LNCAP (cell line): ENCODE measurements around the gene ETS1.

ENCODE experiments used
- TF ChIP-seq, protein P1 (sequence below): fragments of 450-650 bp; IDR thresholded peaks from 2 replicates; pipeline ENCODE4 v1.5.1; 2017; ENCODE audit warnings: mild to moderate bottlenecking

Gene ETS1

GRCh38 chr11:128467041-128467440, 120.3 kb downstream of the ETS1 start:
- TF ChIP-seq, protein P1, sequence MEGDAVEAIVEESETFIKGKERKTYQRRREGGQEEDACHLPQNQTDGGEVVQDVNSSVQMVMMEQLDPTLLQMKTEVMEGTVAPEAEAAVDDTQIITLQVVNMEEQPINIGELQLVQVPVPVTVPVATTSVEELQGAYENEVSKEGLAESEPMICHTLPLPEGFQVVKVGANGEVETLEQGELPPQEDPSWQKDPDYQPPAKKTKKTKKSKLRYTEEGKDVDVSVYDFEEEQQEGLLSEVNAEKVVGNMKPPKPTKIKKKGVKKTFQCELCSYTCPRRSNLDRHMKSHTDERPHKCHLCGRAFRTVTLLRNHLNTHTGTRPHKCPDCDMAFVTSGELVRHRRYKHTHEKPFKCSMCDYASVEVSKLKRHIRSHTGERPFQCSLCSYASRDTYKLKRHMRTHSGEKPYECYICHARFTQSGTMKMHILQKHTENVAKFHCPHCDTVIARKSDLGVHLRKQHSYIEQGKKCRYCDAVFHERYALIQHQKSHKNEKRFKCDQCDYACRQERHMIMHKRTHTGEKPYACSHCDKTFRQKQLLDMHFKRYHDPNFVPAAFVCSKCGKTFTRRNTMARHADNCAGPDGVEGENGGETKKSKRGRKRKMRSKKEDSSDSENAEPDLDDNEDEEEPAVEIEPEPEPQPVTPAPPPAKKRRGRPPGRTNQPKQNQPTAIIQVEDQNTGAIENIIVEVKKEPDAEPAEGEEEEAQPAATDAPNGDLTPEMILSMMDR: no peak

DNA sequence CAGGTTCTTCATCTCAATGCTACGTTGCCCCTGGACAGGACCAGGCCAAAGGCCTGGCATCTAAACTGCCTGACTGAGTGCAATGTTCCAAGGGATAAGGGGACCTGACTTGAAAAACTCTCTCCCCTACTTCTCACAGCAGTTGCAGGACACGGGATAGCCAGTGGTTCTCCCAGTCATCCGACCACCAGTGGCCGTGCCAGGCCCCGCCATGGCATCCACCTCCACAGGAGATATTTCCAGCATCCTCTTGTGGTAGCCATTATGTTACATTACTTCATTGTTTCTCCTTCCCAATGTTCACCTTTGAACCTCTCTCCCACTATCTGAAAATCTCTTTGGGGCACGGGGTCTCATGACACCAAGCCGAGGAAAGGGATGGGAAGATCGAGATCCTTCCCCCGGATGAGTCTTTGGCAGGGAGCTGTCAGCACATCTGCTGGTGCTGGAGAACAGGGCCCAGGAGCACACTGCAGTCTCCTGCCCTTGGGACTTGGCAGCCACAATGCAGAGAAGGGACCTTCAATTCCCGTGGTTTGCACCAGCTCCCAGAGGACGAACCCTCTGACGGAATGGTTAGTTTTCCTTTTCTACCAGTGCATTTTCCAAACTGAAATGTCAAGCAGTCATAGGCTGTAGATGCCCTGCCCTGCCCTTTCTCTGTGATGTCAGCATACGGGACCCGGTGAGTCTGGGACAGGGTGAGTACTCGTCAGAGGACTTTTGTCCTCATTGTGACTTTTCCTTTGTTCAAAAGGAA, 121.2 kb downstream of the ETS1 start:
- TF ChIP-seq, protein P1: no peak

GRCh38 chr11:128465531-128465930, 121.8 kb downstream of the ETS1 start:
- TF ChIP-seq, protein P1: no peak

DNA sequence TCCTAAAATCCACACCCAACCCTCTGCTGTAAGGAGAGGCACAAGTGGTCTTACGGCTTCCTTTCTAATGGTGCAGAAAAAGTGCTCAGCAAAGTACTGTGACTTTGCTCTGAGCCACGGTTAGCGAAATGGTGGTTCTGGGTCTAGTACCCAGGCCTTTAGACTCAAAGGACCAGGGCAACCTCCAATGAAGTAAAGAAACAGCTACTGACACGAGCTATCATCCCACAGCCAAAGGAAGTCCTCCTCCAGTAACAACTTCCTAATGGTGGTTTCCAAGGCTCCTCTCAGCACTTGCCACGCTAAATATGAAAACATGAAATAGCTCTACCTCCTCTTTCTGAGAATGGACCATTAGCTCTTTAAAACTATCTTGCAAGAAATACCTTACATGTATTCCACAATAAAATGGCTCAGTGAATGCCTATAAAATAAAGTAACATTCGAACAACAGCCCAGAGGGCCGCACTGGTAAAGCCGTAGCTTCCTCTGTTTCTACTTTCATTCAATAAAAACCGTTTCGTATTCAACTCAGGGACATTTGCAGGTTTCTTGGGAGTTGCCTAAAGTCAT, 122.4 kb downstream of the ETS1 start:
- TF ChIP-seq, protein P1: no peak

DNA sequence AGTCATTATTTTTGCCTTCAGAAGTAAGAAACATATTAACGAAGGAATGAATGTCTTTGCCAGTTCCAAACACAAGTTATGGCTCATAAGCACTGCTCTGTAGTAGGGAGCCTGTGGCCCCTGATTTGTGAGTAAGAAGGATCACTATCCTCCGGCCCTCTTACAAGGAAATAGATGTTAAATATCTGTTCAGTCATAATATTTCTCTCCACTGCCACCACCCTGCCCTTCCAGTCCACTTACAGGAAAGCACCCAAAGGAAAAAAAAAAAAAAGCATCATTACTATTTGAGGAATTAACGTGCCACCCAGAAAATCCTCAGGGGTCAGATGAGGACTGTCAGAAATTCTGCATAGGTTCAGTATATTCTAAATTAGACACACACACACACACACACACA, 123.4 kb downstream of the ETS1 start:
- TF ChIP-seq, protein P1: no peak

DNA sequence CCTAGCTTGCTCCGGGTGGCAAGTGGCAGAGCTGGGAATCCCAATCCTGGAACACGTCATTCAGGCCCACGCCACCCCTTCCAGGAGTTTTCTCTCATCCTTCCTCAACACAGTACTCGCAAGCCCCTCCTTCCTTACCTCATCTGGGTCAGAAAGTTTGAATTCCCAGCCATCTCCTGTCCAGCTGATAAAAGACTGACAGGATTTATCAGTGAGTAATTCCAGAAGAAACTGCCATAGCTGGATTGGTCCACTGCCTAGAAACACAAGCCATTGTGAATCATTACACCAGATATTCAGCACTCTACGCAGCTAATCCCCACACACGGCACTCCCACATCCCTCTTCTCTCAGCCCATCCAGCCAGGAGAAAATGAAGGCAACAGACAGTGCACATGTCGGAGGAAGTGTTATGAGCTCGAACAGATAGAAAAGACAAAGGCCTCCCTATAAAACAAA, 124.0 kb downstream of the ETS1 start:
- TF ChIP-seq, protein P1: no peak

DNA sequence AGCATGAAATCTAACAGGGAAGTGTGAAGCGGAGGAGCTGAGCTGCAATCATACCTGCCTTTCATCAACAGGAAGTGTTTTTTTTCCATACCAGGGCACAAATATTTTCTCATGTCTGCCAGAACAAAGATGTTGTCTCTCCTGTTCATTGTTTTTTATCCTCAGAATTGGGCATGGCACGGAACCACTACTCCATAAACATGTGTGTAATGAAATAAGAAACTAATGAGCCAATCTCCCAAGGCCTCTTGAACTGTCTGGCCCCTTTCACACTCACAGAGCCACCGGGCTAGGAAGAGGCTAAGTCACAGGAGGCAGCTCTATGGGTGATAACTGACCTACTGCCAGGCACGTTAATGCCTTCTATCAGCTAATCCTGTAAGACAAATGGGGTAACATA, 124.4 kb downstream of the ETS1 start:
- TF ChIP-seq, protein P1: no peak
